A549 (cell line): ENCODE results near the gene RUNDC1. TPM values are rescaled to one million over a fixed set of nuclear protein-coding genes. Genes with fewer than 3 reads are reported as not detected.

Experiments used
- ATAC-seq, 2 experiments: fragments of 200-7000 bp in 1 of 2; fragments of >200 bp in 1 of 2; cut with Nextera tagmentation in 1 of 2; cut with Tn5 transposase in 1 of 2; 3 replicates each; pipeline versions ENCODE4 v1.8.0 to v1.9.1; 2018 to 2020; ENCODE audit warnings: mild to moderate bottlenecking in 1 of 2, moderate library complexity in 1 of 2
- CTCF ChIA-PET: fragments of 300-600 bp; sonication (Branson Sonifier 250); formaldehyde crosslinking; extraction: SDS; loops from one replicate; lab custom pipeline; 2021; ENCODE audit warnings: antibody characterized with exemption, inconsistent platforms; lab: Yijun Ruan, JAX
- POLR2A ChIA-PET: fragments of 350-600 bp; formaldehyde crosslinking; extraction: SDS; loops from one replicate; lab custom pipeline; 2021; ENCODE audit warnings: antibody characterized with exemption, inconsistent platforms; lab: Yijun Ruan, JAX
- DNase-seq, 2 experiments: peaks; one replicate each; pipeline versions ENCODE4 v3.0.0 to v3.0.0-alpha.2; 2011 to 2016; ENCODE audit warnings: low read depth in 1 of 2, low spot score in 1 of 2
- FAIRE-seq: peaks from 2 replicates; lab custom pipeline; 2011; peaks lifted over from hg19 to GRCh38; lab: Jason Lieb, UNC
- H3K27ac ChIP-seq, 2 experiments: fragments of >200 bp; sonication (Bioruptor Twin); formaldehyde crosslinking; 3 replicates each; pipeline ENCODE4 v1.5.1; 2016 to 2017
- H3K4me1 ChIP-seq: fragments of >200 bp; sonication (Bioruptor Twin); formaldehyde crosslinking; 3 replicates; pipeline ENCODE4 v1.6.1; 2016
- H3K4me2 ChIP-seq: fragments of >200 bp; sonication (Bioruptor Twin); formaldehyde crosslinking; 3 replicates; pipeline ENCODE4 v1.6.1; 2016
- H3K4me3 ChIP-seq: fragments of >200 bp; sonication (Bioruptor Twin); formaldehyde crosslinking; 3 replicates; pipeline ENCODE4 v1.5.1; 2016
- H3K9me3 ChIP-seq: fragments of >200 bp; sonication (Bioruptor Twin); formaldehyde crosslinking; 3 replicates; pipeline ENCODE4 v1.6.1; 2016
- CHD2 ChIP-seq: fragments of 150-350 bp; IDR thresholded peaks from 2 replicates; pipeline ENCODE4 v1.6.1; 2014; ENCODE audit warnings: low read length; ENCODE audit not compliant: partially characterized antibody
- HDAC2 ChIP-seq: fragments of 200-600 bp; sonication (generic); IDR thresholded peaks from 2 replicates; pipeline ENCODE4 v1.6.1; 2016
- HEYL ChIP-seq: fragments of 250-450 bp; sonication (Bioruptor Pico); IDR thresholded peaks from 2 replicates; pipeline ENCODE4 v1.8.0; 2021; ENCODE audit warnings: mild to moderate bottlenecking, moderate library complexity
- HOXB5 ChIP-seq: fragments of 250-450 bp; sonication (Bioruptor Pico); IDR thresholded peaks from 2 replicates; pipeline ENCODE4 v1.5.0; 2020; ENCODE audit warnings: mild to moderate bottlenecking, moderate library complexity
- JUN ChIP-seq, 2 experiments: fragments of >200 bp; sonication (Bioruptor Twin); formaldehyde crosslinking; IDR thresholded peaks; 2 replicates in 1 of 2; 3 replicates in 1 of 2; pipeline ENCODE4 v1.6.1; 2016 to 2017
- JUNB ChIP-seq: fragments of >200 bp; sonication (Bioruptor Twin); formaldehyde crosslinking; IDR thresholded peaks from 2 replicates; pipeline ENCODE4 v1.6.1; 2016
- KDM1A ChIP-seq: fragments of 200-600 bp; sonication (generic); IDR thresholded peaks from 2 replicates; pipeline ENCODE4 v1.6.1; 2016; ENCODE audit warnings: low read depth, mild to moderate bottlenecking
- MAFK ChIP-seq: fragments of 450-650 bp; IDR thresholded peaks from 2 replicates; pipeline ENCODE4 v1.6.1; 2014; ENCODE audit not compliant: partially characterized antibody
- NR3C1 ChIP-seq: fragments of >200 bp; sonication (Bioruptor Twin); formaldehyde crosslinking; IDR thresholded peaks from 3 replicates; pipeline ENCODE4 v1.6.1; 2017
- POLR2A ChIP-seq: IDR thresholded peaks from 2 replicates; pipeline ENCODE4 v1.6.1; 2012; ENCODE audit warnings: mild to moderate bottlenecking, low read length
- RARB ChIP-seq: fragments of 250-450 bp; sonication (Bioruptor Pico); IDR thresholded peaks from 2 replicates; pipeline ENCODE4 v1.8.0; 2021; ENCODE audit warnings: mild to moderate bottlenecking, moderate library complexity
- RCOR1 ChIP-seq: fragments of 150-350 bp; IDR thresholded peaks from 2 replicates; pipeline ENCODE4 v1.6.1; 2014; ENCODE audit warnings: antibody characterized with exemption, low read length, low read depth
- SREBF2 ChIP-seq: fragments of 450-650 bp; IDR thresholded peaks from 2 replicates; pipeline ENCODE4 v1.6.1; 2014; ENCODE audit warnings: mild to moderate bottlenecking, moderate library complexity
- TP53 ChIP-seq: fragments of 250-450 bp; sonication (Bioruptor Pico); IDR thresholded peaks from 2 replicates; pipeline ENCODE4 v1.5.0; 2021; ENCODE audit warnings: mild to moderate bottlenecking, moderate library complexity
- ZFP36 ChIP-seq: fragments of 450-650 bp; IDR thresholded peaks from 2 replicates; pipeline ENCODE4 v1.6.1; 2014; ENCODE audit warnings: borderline replicate concordance; ENCODE audit not compliant: partially characterized antibody
- ZNF302 ChIP-seq: fragments of 250-450 bp; sonication (Bioruptor Pico); IDR thresholded peaks from 2 replicates; pipeline ENCODE4 v1.9.0; 2021; ENCODE audit warnings: inconsistent platforms, mild to moderate bottlenecking, moderate library complexity
- WGBS: methylation state at CpG from one replicate; pipeline ENCODE4 v1.1.6; 2017; ENCODE audit errors: missing lambda C conversion rate; 5-methylcytosine and 5-hydroxymethylcytosine counted together
- polyA plus RNA-seq, 4 experiments: library from polyadenylated mRNA; depleted of rRNA in 3 of 4; stranded (reverse); fragments of >200 nt; fragmentation: RNase III in 1 of 4; extraction: RNeasy Plus Mini Kit Qiagen cat#74134 plus additional on column Dnase treatment in 1 of 4; gene quantifications; 2 replicates in 3 of 4; 3 replicates in 1 of 4; pipeline ENCODE4 v1.2.3, GENCODE V29; 2011 to 2017
- small RNA-seq, 6 experiments: library from RNA; depleted of rRNA; stranded (forward); fragments of <200 nt; gene quantifications; one replicate each; pipeline ENCODE3, GENCODE V24; 2012
- TF ChIP-seq, protein P1 (sequence below): IDR thresholded peaks from 2 replicates; pipeline ENCODE4 v1.6.1; 2012; ENCODE audit warnings: low read depth, borderline replicate concordance
- TF ChIP-seq, protein P2 (sequence below): IDR thresholded peaks from 2 replicates; pipeline ENCODE4 v1.6.1; 2012
- TF ChIP-seq, protein P3 (sequence below): fragments of 450-650 bp; IDR thresholded peaks from 2 replicates; pipeline ENCODE4 v1.6.1; 2014; ENCODE audit warnings: antibody characterized with exemption

Gene RUNDC1
- polyA plus RNA-seq, 2 of the 4 experiments (the other 2 are of a cell fraction) = 18.7 to 19.1 TPM

DNA sequence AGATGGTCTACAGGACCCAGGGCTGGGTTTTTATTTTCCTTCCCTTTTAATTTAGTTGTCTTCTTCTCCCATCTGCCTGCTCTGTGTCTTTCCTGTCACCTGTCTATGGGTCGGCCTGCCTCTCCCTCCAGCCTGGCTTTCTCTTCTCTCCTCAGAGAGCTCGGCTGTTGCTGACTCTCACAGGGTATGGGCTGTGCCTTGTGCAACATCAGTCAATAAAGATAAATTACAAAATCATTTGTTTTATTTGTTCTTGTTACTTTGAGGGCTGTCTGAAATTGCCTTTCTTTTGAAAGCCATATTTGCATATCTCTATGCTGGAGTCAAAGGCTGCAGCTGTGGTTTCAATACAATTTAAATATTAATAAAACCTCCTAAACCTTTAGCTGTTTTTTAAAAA, 60.3 kb downstream of the RUNDC1 start:
- no peak overlapping the region for H3K27ac ChIP-seq
- FAIRE-seq (no peak), DNase-seq (no peak), ATAC-seq (no peak)
- CTCF ChIA-PET = interaction anchor here (1.5 to 2.1 kb wide), 2 partner anchors 12 to 44 kb away, joined by 4 to 5 read pairs; no protein-coding TSS in a partner anchor
- no peak overlapping the region for H3K4me2 ChIP-seq
- WGBS = 88% methylated on average over 2 of the region's 2 CpGs
- H3K9me3 ChIP-seq = no peaks in the 10 kb centered on the region
- POLR2A ChIA-PET = no interaction called here
- TF ChIP-seq KDM1A = no peak
- TF ChIP-seq, protein P1, sequence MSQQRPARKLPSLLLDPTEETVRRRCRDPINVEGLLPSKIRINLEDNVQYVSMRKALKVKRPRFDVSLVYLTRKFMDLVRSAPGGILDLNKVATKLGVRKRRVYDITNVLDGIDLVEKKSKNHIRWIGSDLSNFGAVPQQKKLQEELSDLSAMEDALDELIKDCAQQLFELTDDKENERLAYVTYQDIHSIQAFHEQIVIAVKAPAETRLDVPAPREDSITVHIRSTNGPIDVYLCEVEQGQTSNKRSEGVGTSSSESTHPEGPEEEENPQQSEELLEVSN = no peak
- TF ChIP-seq TP53 (CRISPR knock-in tag) = no peak
- no peak for TF ChIP-seq RCOR1
- TF ChIP-seq ZNF302 = no peak
- no peak for TF ChIP-seq JUN (IDR thresholded peaks at IDR 0.05)
- TF ChIP-seq CHD2 = no peak
- TF ChIP-seq NR3C1 = no peak
- TF ChIP-seq HEYL (CRISPR knock-in tag) = no peak
- no peak for TF ChIP-seq SREBF2
- TF ChIP-seq, protein P2, sequence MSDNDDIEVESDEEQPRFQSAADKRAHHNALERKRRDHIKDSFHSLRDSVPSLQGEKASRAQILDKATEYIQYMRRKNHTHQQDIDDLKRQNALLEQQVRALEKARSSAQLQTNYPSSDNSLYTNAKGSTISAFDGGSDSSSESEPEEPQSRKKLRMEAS = no peak
- no peak for TF ChIP-seq MAFK
- no peak for TF ChIP-seq HOXB5 (CRISPR knock-in tag)
- TF ChIP-seq, protein P3, sequence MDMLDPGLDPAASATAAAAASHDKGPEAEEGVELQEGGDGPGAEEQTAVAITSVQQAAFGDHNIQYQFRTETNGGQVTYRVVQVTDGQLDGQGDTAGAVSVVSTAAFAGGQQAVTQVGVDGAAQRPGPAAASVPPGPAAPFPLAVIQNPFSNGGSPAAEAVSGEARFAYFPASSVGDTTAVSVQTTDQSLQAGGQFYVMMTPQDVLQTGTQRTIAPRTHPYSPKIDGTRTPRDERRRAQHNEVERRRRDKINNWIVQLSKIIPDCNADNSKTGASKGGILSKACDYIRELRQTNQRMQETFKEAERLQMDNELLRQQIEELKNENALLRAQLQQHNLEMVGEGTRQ = no peak
- no peaks in the 10 kb centered on the region for H3K4me1 ChIP-seq
- no peak overlapping the region for H3K4me3 ChIP-seq

DNA sequence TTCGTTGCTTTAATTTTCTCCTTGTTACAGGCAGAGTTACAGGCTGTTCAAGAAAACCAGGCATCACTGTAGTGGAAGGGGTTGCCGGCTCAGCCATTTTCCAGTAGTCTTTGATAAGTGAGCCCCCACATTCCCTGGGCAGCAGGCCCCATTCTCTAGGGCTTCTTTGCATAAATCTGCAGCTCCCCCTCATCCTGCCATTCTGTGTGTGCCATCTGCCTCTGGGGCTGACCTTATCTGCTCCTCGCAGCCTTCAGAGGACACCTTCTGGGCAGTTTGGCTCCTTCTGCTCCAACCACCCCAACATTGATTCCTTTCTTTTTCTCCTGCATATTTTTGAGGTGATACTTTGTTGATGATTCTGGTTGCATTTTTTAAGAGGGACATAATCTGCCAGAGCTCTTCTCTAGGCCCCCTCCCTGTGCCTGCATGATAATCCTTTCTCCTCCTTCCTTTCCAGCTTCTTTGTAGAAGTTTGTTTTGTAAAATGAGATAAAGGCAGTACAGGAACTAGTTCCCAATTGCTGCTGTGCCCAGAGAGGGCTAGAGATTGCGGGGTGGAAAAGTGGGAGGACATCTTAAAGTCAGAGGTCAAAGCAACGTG, 61.8 kb downstream of the RUNDC1 start:
- DNase-seq (no peak), ATAC-seq (no peak; a peak in 2 of 6 replicates), FAIRE-seq (no peak)
- no peak overlapping the region for H3K4me3 ChIP-seq
- H3K4me1 ChIP-seq = no peaks in the 10 kb centered on the region
- ChIA-PET CTCF (interaction anchor here (0.7 to 2.1 kb wide), 6 partner anchors 11 to 156 kb away, joined by 3 to 5 read pairs (median 4); no protein-coding TSS in a partner anchor), POLR2A (no interaction called here)
- TF ChIP-seq HOXB5 (CRISPR knock-in tag) (no peak), HDAC2 (no peak), JUNB (no peak), RCOR1 (no peak), NR3C1 (no peak), RARB (CRISPR knock-in tag) (no peak), ZFP36 (no peak), POLR2A (no peak)
- TF ChIP-seq, protein P2 = no peak
- no peak overlapping the region for H3K27ac ChIP-seq
- H3K4me2 ChIP-seq = no peak overlapping the region
- WGBS = 90% methylated on average over 5 of the region's 5 CpGs
- no peaks in the 10 kb centered on the region for H3K9me3 ChIP-seq

Small RNA genes lying within 50 kb of the gene (small RNA-seq; reads per million reads assigned to genes)
- 0 to 2.5 (median 0.12) reads per million in 6 experiments for gene AARSD1
- 0 reads per million in 6 experiments for gene RF00561

Other genes with a start within 250 kb of the RUNDC1 start
- gene EZH1, start 235.5 kb upstream of the RUNDC1 start, polyA plus RNA-seq (2011; rRNA removed) = 35.4 and 41.1 TPM in 2 replicates
- 20.1 to 21.7 TPM (median 21.5 TPM) in 3 replicates for gene EZH1, start 235.5 kb upstream of the RUNDC1 start, polyA plus RNA-seq (2017; fragmentation: RNase III; extraction: RNeasy Plus Mini Kit Qiagen cat#74134 plus additional on column Dnase treatment)
- 0.49 and 1.2 TPM in 2 replicates for gene RAMP2, start 219.3 kb upstream of the RUNDC1 start, polyA plus RNA-seq (2011; rRNA removed)
- gene RAMP2, start 219.3 kb upstream of the RUNDC1 start, polyA plus RNA-seq (2017; fragmentation: RNase III; extraction: RNeasy Plus Mini Kit Qiagen cat#74134 plus additional on column Dnase treatment) = 0.30 to 1.0 TPM (median 0.87 TPM) in 3 replicates
- 143 and 173 TPM in 2 replicates for gene VPS25, start 207.1 kb upstream of the RUNDC1 start, polyA plus RNA-seq (2011; rRNA removed)
- gene VPS25, start 207.1 kb upstream of the RUNDC1 start, polyA plus RNA-seq (2017; fragmentation: RNase III; extraction: RNeasy Plus Mini Kit Qiagen cat#74134 plus additional on column Dnase treatment) = 118 to 132 TPM (median 119 TPM) in 3 replicates
- gene WNK4, start 200.0 kb upstream of the RUNDC1 start, polyA plus RNA-seq (2011; rRNA removed) = 1.1 and 1.6 TPM in 2 replicates
- 1.3 to 1.5 TPM (median 1.5 TPM) in 3 replicates for gene WNK4, start 200.0 kb upstream of the RUNDC1 start, polyA plus RNA-seq (2017; fragmentation: RNase III; extraction: RNeasy Plus Mini Kit Qiagen cat#74134 plus additional on column Dnase treatment)
- 126 and 170 TPM in 2 replicates for gene COA3, start 181.9 kb upstream of the RUNDC1 start, polyA plus RNA-seq (2011; rRNA removed)
- gene COA3, start 181.9 kb upstream of the RUNDC1 start, polyA plus RNA-seq (2017; fragmentation: RNase III; extraction: RNeasy Plus Mini Kit Qiagen cat#74134 plus additional on column Dnase treatment) = 127 to 131 TPM (median 130 TPM) in 3 replicates
- gene CNTD1, start 181.7 kb upstream of the RUNDC1 start, polyA plus RNA-seq (2011; rRNA removed) = 0.06 and 0.07 TPM in 2 replicates
- gene CNTD1, start 181.7 kb upstream of the RUNDC1 start, polyA plus RNA-seq (2017; fragmentation: RNase III; extraction: RNeasy Plus Mini Kit Qiagen cat#74134 plus additional on column Dnase treatment) = 0.10 to 0.47 TPM (median 0.17 TPM) in 3 replicates
- 125 and 138 TPM in 2 replicates for gene BECN1, start 156.3 kb upstream of the RUNDC1 start, polyA plus RNA-seq (2011; rRNA removed)
- gene BECN1, start 156.3 kb upstream of the RUNDC1 start, polyA plus RNA-seq (2017; fragmentation: RNase III; extraction: RNeasy Plus Mini Kit Qiagen cat#74134 plus additional on column Dnase treatment) = 98.9 to 103 TPM (median 99.8 TPM) in 3 replicates
- 220 and 257 TPM in 2 replicates for gene PSME3, start 147.2 kb upstream of the RUNDC1 start, polyA plus RNA-seq (2011; rRNA removed)
- 214 to 241 TPM (median 223 TPM) in 3 replicates for gene PSME3, start 147.2 kb upstream of the RUNDC1 start, polyA plus RNA-seq (2017; fragmentation: RNase III; extraction: RNeasy Plus Mini Kit Qiagen cat#74134 plus additional on column Dnase treatment)
- gene AOC2, start 136.0 kb upstream of the RUNDC1 start, polyA plus RNA-seq (2011; rRNA removed) = 2.7 and 3.0 TPM in 2 replicates
- gene AOC2, start 136.0 kb upstream of the RUNDC1 start, polyA plus RNA-seq (2017; fragmentation: RNase III; extraction: RNeasy Plus Mini Kit Qiagen cat#74134 plus additional on column Dnase treatment) = 1.7 to 1.9 TPM (median 1.8 TPM) in 3 replicates
- gene AOC3, start 129.4 kb upstream of the RUNDC1 start, polyA plus RNA-seq (2011; rRNA removed) = 1.4 and 1.6 TPM in 2 replicates
- 0.79 to 1.1 TPM (median 0.97 TPM) in 3 replicates for gene AOC3, start 129.4 kb upstream of the RUNDC1 start, polyA plus RNA-seq (2017; fragmentation: RNase III; extraction: RNeasy Plus Mini Kit Qiagen cat#74134 plus additional on column Dnase treatment)
- gene G6PC1, start 79.8 kb upstream of the RUNDC1 start, polyA plus RNA-seq (2011; rRNA removed) = not detected in 2 replicates
- not detected in 3 replicates for gene G6PC1, start 79.8 kb upstream of the RUNDC1 start, polyA plus RNA-seq (2017; fragmentation: RNase III; extraction: RNeasy Plus Mini Kit Qiagen cat#74134 plus additional on column Dnase treatment)
- 56.9 and 66.6 TPM in 2 replicates for gene AARSD1, start 16.1 kb upstream of the RUNDC1 start, polyA plus RNA-seq (2011; rRNA removed)
- gene AARSD1, start 16.1 kb upstream of the RUNDC1 start, polyA plus RNA-seq (2017; fragmentation: RNase III; extraction: RNeasy Plus Mini Kit Qiagen cat#74134 plus additional on column Dnase treatment) = 70.7 to 82.0 TPM (median 73.0 TPM) in 3 replicates
- gene PTGES3L, start 485 bp upstream of the RUNDC1 start, polyA plus RNA-seq (2011; rRNA removed) = 1.0 and 1.8 TPM in 2 replicates
- gene PTGES3L, start 485 bp upstream of the RUNDC1 start, polyA plus RNA-seq (2017; fragmentation: RNase III; extraction: RNeasy Plus Mini Kit Qiagen cat#74134 plus additional on column Dnase treatment) = 2.7 to 3.5 TPM (median 3.2 TPM) in 3 replicates
- 5,588 and 5,746 TPM in 2 replicates for gene RPL27, start 17.9 kb downstream of the RUNDC1 start, polyA plus RNA-seq (2011; rRNA removed)
- 2,894 to 2,977 TPM (median 2,925 TPM) in 3 replicates for gene RPL27, start 17.9 kb downstream of the RUNDC1 start, polyA plus RNA-seq (2017; fragmentation: RNase III; extraction: RNeasy Plus Mini Kit Qiagen cat#74134 plus additional on column Dnase treatment)
- gene IFI35, start 26.2 kb downstream of the RUNDC1 start, polyA plus RNA-seq (2011; rRNA removed) = 20.2 and 21.3 TPM in 2 replicates
- 10.6 to 12.9 TPM (median 10.8 TPM) in 3 replicates for gene IFI35, start 26.2 kb downstream of the RUNDC1 start, polyA plus RNA-seq (2017; fragmentation: RNase III; extraction: RNeasy Plus Mini Kit Qiagen cat#74134 plus additional on column Dnase treatment)
- gene VAT1, start 41.8 kb downstream of the RUNDC1 start, polyA plus RNA-seq (2011; rRNA removed) = 167 and 169 TPM in 2 replicates
- 117 to 153 TPM (median 149 TPM) in 3 replicates for gene VAT1, start 41.8 kb downstream of the RUNDC1 start, polyA plus RNA-seq (2017; fragmentation: RNase III; extraction: RNeasy Plus Mini Kit Qiagen cat#74134 plus additional on column Dnase treatment)
- gene RND2, start 44.7 kb downstream of the RUNDC1 start, polyA plus RNA-seq (2011; rRNA removed) = 0.19 and 0.33 TPM in 2 replicates
- gene RND2, start 44.7 kb downstream of the RUNDC1 start, polyA plus RNA-seq (2017; fragmentation: RNase III; extraction: RNeasy Plus Mini Kit Qiagen cat#74134 plus additional on column Dnase treatment) = 0.14 to 0.37 TPM (median 0.28 TPM) in 3 replicates
- 62.5 and 71.8 TPM in 2 replicates for gene BRCA1, start 144.8 kb downstream of the RUNDC1 start, polyA plus RNA-seq (2011; rRNA removed)
- 41.0 to 45.5 TPM (median 41.6 TPM) in 3 replicates for gene BRCA1, start 144.8 kb downstream of the RUNDC1 start, polyA plus RNA-seq (2017; fragmentation: RNase III; extraction: RNeasy Plus Mini Kit Qiagen cat#74134 plus additional on column Dnase treatment)
- gene NBR1, start 190.6 kb downstream of the RUNDC1 start, polyA plus RNA-seq (2011; rRNA removed) = 86.8 and 103 TPM in 2 replicates
- gene NBR1, start 190.6 kb downstream of the RUNDC1 start, polyA plus RNA-seq (2017; fragmentation: RNase III; extraction: RNeasy Plus Mini Kit Qiagen cat#74134 plus additional on column Dnase treatment) = 40.6 to 46.9 TPM (median 41.8 TPM) in 3 replicates
- gene TMEM106A, start 231.3 kb downstream of the RUNDC1 start, polyA plus RNA-seq (2011; rRNA removed) = 2.6 and 3.5 TPM in 2 replicates
- gene TMEM106A, start 231.3 kb downstream of the RUNDC1 start, polyA plus RNA-seq (2017; fragmentation: RNase III; extraction: RNeasy Plus Mini Kit Qiagen cat#74134 plus additional on column Dnase treatment) = 1.1 to 1.7 TPM (median 1.2 TPM) in 3 replicates
- gene CCDC200, start 248.1 kb downstream of the RUNDC1 start, polyA plus RNA-seq (2011; rRNA removed) = not detected in 2 replicates
- gene CCDC200, start 248.1 kb downstream of the RUNDC1 start, polyA plus RNA-seq (2017; fragmentation: RNase III; extraction: RNeasy Plus Mini Kit Qiagen cat#74134 plus additional on column Dnase treatment) = not detected in 3 replicates